Colonic mucosa (tissue), 4 donors: Measurements from ENCODE around the gene HTRA2. TPM values are rescaled to one million over a fixed set of nuclear protein-coding genes. Genes with fewer than 3 reads are reported as not detected.
"Not testable (repeated sequence)": the region's sequence is repeated elsewhere in the genome, so short reads cannot be mapped to it uniquely, and the experiment has no call there.

Experiments
- DNase-seq: peaks from one replicate; pipeline ENCODE4 v3.0.0-alpha.2; 2020
- H3K27ac ChIP-seq: fragments of 200-600 bp; one replicate; pipeline ENCODE4 v1.8.0; 2021
- H3K27me3 ChIP-seq: fragments of 200-600 bp; one replicate; pipeline ENCODE4 v1.8.0; 2021
- H3K36me3 ChIP-seq: fragments of 200-600 bp; one replicate; pipeline ENCODE4 v1.8.0; 2021
- H3K4me1 ChIP-seq: fragments of 200-600 bp; one replicate; pipeline ENCODE4 v1.8.0; 2021; ENCODE audit warnings: mild to moderate bottlenecking
- H3K4me3 ChIP-seq: fragments of 200-600 bp; one replicate; pipeline ENCODE4 v1.8.0; 2021
- H3K9ac ChIP-seq, 2 donors: one replicate each; pipeline ENCODE4 v1.7.0; 2013; ENCODE audit warnings: control low read depth in 2 of 2, low read depth in 2 of 2, low read length in 2 of 2
- H3K9me3 ChIP-seq: fragments of 200-600 bp; one replicate; pipeline ENCODE4 v1.8.0; 2021
- intact Hi-C: fragments of 100-400 bp; cut with DNase I; formaldehyde crosslinking; loops from one replicate; pipeline ENCODE4 v1.14.1; 2022
- total RNA-seq, 2 donors: library from RNA; stranded (reverse); fragmentation: NEBNext Ultra II Directional in 1 of 2; extraction: Animal tissue kit (Norgen Biotek cat#: 25700) in 1 of 2; gene quantifications; one replicate each; pipeline ENCODE4 v1.2.1, GENCODE V29; 2021
- TF ChIP-seq, protein P1 (sequence below): fragments of 200-600 bp; IDR thresholded peaks from one replicate; pipeline ENCODE4 v1.8.0; 2022; ENCODE audit warnings: antibody characterized with exemption, mild to moderate bottlenecking
- donor health status: healthy.
- donor health status: DM: no; HTN: no; CAD: no.
- donor health status: DM: no; HTN: no; CAD: no.

The HTRA2 gene
- total RNA-seq, 2 donors from 2014 or later, result 26.3 to 41.5 TPM

DNA sequence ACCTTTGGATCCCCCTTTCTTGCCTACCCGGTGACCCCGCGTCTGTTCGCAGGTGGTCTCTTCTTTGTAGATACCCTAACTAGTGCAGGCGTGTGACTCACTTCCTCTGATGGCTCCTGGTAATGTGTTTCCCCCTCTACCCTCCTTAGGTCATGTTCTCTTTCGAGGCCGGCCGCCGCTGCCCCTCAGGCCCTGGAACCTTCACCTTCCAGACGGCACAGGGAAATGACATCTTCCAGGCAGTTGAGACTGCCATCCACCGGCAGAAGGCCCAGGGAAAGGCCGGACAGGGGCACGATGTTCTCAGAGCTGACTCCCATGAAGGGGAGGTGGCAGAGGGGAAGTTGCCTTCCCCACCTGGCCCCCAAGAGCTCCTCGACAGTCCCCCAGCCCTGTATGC lies 26.4 kb downstream of the HTRA2 start:
- no peak overlapping the region for H3K27ac ChIP-seq
- H3K27me3 ChIP-seq, result no peaks in the 10 kb centered on the region

DNA sequence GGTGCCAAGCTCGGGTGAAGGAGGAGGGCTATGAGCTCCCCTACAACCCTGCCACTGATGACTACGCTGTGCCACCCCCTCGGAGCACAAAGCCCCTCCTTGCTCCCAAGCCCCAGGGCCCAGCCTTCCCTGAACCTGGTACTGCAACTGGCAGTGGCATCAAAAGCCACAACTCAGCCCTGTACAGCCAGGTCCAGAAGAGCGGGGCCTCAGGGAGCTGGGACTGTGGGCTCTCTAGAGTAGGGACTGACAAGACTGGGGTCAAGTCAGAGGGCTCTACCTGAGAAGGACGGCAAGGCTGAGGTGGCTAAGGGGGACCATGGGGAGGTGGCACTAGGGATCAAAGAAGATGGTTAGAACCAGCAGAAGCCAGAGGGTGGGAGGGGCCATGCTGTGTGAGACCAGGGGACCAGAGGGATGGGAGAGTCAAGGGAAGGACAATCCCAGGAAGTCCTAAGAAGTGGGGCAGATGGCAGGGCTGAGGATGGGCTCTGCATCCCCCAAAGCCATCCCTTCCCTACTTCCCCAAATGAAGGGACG lies 27.2 kb downstream of the HTRA2 start:
- Histone ChIP-seq H3K36me3 (no peaks in the 10 kb centered on the region), H3K4me1 (no peaks in the 10 kb centered on the region), H3K27me3 (no peaks in the 10 kb centered on the region), H3K27ac (no peak overlapping the region), H3K9ac (no peak overlapping the region), H3K9me3 (no peaks in the 10 kb centered on the region), H3K4me3 (no peak overlapping the region)
- DNase-seq, result no peak
- TF ChIP-seq, protein P1, sequence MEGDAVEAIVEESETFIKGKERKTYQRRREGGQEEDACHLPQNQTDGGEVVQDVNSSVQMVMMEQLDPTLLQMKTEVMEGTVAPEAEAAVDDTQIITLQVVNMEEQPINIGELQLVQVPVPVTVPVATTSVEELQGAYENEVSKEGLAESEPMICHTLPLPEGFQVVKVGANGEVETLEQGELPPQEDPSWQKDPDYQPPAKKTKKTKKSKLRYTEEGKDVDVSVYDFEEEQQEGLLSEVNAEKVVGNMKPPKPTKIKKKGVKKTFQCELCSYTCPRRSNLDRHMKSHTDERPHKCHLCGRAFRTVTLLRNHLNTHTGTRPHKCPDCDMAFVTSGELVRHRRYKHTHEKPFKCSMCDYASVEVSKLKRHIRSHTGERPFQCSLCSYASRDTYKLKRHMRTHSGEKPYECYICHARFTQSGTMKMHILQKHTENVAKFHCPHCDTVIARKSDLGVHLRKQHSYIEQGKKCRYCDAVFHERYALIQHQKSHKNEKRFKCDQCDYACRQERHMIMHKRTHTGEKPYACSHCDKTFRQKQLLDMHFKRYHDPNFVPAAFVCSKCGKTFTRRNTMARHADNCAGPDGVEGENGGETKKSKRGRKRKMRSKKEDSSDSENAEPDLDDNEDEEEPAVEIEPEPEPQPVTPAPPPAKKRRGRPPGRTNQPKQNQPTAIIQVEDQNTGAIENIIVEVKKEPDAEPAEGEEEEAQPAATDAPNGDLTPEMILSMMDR, result no peak
- intact Hi-C loops, result no loop called here

More for the DNA sequence above, 26.4 kb downstream of the HTRA2 start:
- Histone ChIP-seq H3K4me3 (no peak overlapping the region), H3K4me1 (no peaks in the 10 kb centered on the region), H3K9me3 (no peaks in the 10 kb centered on the region), H3K9ac (peak overlapping the region in 1 of 2 donors; percentile 6), H3K36me3 (no peaks in the 10 kb centered on the region)
- DNase-seq, result no peak
- TF ChIP-seq, protein P1, result no peak
- intact Hi-C loops, result no loop called here

DNA sequence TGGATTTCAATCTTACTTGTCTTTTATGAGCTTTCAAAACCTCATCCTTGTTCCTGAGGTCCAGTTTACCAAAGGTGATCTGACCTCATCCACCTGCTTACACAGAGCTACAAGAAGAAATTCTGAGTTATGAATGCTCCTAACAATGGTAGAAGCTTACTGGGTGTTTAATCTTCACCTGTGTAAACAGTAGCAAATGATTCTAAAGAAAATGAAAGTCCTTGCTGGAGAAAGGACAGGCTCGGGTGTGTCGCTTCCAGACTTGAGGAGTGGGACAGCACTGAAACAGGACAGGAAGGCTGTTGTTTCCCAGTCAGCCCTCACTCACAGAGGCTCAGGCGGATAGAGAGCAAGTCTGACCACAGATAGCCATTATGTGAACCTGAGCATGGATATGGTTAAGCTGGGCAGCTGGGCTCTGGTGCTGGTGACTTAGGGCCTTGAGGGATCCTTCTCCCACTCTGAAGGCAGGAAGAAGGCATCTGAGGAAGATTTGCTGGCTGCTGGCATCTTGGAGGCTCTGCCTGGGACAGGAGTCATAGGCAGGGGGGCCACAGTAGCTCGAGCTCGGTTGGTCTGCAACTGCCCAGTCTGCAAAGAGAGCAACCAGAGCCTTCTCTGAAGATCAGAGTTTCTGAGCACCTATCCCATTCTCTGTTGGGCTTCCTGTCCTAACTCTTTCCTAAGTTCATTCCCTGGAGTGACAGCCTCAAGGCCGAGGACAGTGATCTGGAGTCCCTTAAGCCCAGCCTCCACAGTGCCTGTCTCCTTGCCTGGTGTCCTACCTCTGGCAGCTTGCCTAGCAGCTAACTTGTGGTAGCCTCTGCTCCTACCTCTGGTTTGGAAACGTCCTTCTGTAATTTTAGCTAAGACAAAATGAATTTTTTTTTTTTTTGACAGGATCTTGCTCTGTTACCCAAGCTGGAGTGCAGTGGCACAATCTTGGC lies 28.8 kb downstream of the HTRA2 start:
- intact Hi-C loops, result no loop called here
- Histone ChIP-seq H3K4me1 (no peaks in the 10 kb centered on the region), H3K36me3 (no peaks in the 10 kb centered on the region), H3K27me3 (no peaks in the 10 kb centered on the region), H3K27ac (peak overlapping the region; percentile 40), H3K4me3 (no peak overlapping the region), H3K9me3 (no peaks in the 10 kb centered on the region), H3K9ac (peak overlapping the region in 1 of 2 donors; percentile 27)
- no peak for DNase-seq
- TF ChIP-seq, protein P1, result no peak

DNA sequence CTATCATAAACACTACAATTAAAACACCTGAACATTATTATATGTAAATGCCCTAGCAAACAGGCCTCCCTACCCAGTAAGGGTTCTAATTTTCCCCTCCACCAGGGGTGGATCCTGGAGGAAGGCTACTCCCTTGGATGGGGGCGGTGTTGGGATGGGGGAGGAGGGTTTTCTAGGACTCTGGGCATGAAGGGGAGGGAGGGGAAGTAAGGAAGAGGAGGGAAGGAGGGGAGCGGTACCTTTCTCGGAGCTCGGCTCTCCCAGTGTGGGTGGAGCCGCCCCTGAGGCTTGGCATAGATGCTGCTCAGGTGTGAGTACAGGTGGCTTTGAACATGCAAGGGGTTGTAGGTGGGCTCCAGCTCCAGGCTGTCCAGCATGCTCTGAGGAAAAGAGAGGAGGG lies 30.2 kb downstream of the HTRA2 start:
- DNase-seq, result peak; percentile 27
- TF ChIP-seq, protein P1, result no peak
- H3K27ac ChIP-seq, result no peak overlapping the region
- no peaks in the 10 kb centered on the region for H3K36me3 ChIP-seq
- no peak overlapping the region for H3K9ac ChIP-seq
- no peaks in the 10 kb centered on the region for H3K27me3 ChIP-seq
- no peak overlapping the region for H3K4me3 ChIP-seq
- no peaks in the 10 kb centered on the region for H3K4me1 ChIP-seq
- H3K9me3 ChIP-seq, result no peaks in the 10 kb centered on the region
- intact Hi-C loops, result no loop called here

DNA sequence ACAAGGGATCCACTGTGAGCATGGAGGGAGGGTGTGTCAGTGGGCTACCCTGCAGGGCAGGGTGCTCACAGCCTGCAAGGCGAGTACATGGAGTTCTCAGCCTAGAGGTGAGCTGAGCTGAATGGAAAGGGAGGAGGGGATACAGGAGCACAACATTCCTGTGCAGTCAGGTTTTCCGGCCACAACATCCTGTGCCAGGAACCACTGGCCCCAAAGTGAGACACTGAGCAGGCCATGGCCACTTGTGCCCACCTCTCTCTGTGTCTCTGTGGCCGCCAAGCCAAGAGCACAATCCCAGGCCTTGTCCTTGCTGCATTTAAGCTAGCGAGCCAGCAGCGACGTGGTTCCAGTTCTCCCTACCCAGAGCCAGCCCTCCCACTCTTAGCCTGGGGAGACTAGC lies 30.9 kb downstream of the HTRA2 start:
- no peak overlapping the region for H3K9ac ChIP-seq
- no peaks in the 10 kb centered on the region for H3K4me1 ChIP-seq
- no peak for DNase-seq
- no peaks in the 10 kb centered on the region for H3K27me3 ChIP-seq
- intact Hi-C loops, result no loop called here
- TF ChIP-seq, protein P1, result no peak
- H3K27ac ChIP-seq, result no peak overlapping the region
- H3K4me3 ChIP-seq, result no peak overlapping the region
- no peaks in the 10 kb centered on the region for H3K9me3 ChIP-seq
- H3K36me3 ChIP-seq, result no peaks in the 10 kb centered on the region

DNA sequence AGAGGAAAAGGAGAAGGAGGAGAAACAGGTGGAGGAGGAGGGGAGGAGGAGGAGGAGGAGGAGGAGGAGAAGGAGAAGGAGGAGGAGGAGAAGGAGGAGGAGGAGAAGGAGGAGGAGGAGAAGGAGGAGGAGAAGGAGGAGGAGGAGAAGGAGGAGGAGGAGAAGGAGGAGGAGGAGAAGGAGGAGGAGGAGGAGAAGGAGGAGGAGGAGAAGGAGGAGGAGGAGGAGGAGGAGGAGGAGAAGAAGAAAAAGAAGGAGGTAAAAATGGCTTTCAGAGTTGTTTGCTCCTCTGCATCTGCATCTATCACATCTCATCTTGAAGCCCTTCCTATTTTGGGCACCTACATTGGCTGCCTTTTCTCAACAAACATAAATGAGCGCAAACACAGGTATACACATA lies 31.3 kb downstream of the HTRA2 start:
- DNase-seq, H3K36me3 ChIP-seq, H3K27me3 ChIP-seq, intact Hi-C loops, H3K9ac ChIP-seq, H3K27ac ChIP-seq, H3K4me1 ChIP-seq, H3K4me3 ChIP-seq, H3K9me3 ChIP-seq: not testable (repeated sequence)
